Measurements from ENCODE around the gene NTNG2. TPM values are rescaled to one million over a fixed set of nuclear protein-coding genes. Genes with fewer than 3 reads are reported as not detected.

Gene NTNG2
- total RNA-seq, 2 experiments from 2014 or later: 1.8 to 2.0 TPM

DNA sequence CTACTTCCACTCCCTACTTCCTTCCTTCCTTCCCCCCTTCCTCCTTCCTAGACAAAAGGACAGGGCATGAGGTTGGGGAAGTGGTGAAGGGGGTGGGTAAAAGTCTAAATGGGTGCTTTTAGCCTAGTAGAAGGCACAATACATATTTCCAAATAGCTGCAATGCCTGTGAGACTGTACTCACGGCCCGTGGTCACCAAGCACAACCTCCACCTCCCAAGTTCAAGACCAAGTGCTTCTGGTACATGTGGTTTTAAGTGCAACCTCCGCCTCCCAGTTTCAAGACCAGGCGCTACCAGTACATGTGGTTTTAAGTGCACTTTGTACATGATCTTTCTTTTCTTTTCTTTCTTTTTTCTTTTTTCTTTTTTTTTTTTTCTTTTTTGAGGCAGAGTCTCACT, 14.5 kb upstream of the NTNG2 start:
- no peaks in the 10 kb centered on the region for H3K36me3 Mint-ChIP-seq (ENCODE audit: low read depth)
- ATAC-seq (no peak), DNase-seq (peak; percentile 38)
- no peaks in the 10 kb centered on the region for H3K9me3 Mint-ChIP-seq (ENCODE audit: low read depth)
- intact Hi-C loops (cut with DNase I, micrococcal nuclease): no loop called here
- POLR2A ChIA-PET: interaction anchor here (0.6 kb wide), 1 partner anchor 126 kb away, joined by 7 read pairs; no protein-coding TSS in a partner anchor
- H3K4me1 Mint-ChIP-seq: peaks cover 6% of the 10 kb centered on the region
- CTCF ChIA-PET: interaction anchor here (0.6 kb wide), 1 partner anchor 208 kb away, joined by 4 read pairs; the partner anchor contains the start of gene SETX
- no peak overlapping the region for H3K27ac Mint-ChIP-seq
- H3K27me3 Mint-ChIP-seq: peaks cover 54% of the 10 kb centered on the region
- H3K4me3 Mint-ChIP-seq: no peak overlapping the region

DNA sequence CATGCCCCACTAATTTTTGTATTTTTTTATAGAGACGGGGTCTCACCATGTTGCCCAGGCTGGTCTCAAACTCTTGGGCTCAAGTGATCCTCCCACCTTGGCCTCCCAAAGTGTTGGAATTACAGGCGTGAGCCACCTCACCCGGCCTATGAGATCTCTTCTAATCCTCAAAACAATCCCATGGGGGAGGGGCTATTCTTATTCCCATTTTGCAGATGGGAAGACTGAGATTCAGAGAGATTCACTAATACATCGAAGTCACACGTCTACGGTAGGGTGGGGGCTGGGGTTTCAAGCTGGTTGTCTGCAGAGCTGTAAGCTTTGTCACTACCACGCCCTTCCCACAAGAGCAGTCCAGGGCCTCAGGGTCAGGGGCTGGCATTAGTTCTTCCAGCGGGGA, 14.0 kb upstream of the NTNG2 start:
- Mint-ChIP-seq H3K4me3 (no peak overlapping the region), H3K9me3 (ENCODE audit: low read depth) (no peaks in the 10 kb centered on the region), H3K36me3 (ENCODE audit: low read depth) (no peaks in the 10 kb centered on the region), H3K27ac (no peak overlapping the region), H3K27me3 (peaks cover 55% of the 10 kb centered on the region), H3K4me1 (peaks cover 6% of the 10 kb centered on the region)
- DNase-seq (no peak), ATAC-seq (no peak)
- ChIA-PET CTCF (interaction anchor here (0.6 to 0.9 kb wide), 2 partner anchors 21 to 207 kb away, joined by 3 to 4 read pairs; partner anchors contain the start of gene SETX), POLR2A (no interaction called here)
- intact Hi-C loops (cut with DNase I, micrococcal nuclease): no loop called here

DNA sequence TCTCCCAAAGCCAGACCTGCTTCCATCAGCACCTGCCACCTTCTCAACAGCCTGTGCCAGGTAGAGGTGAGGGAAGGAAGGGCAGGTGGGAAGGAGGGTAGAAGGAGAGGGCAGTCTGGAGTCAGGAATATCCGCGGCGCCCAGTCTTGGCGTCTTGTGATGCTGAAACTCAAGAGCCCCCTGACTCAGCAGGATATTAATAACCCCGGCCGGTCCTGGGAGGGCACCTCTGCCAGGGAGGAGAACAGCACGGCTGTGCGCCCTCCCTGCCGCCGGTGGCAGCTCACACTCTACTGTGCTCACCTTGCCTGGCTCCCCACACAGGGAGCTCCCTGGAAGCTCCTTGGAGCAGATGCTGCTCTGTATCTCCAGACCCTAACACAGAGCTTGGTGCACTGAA, 11.6 kb upstream of the NTNG2 start:
- Mint-ChIP-seq H3K9me3 (ENCODE audit: low read depth) (no peaks in the 10 kb centered on the region), H3K27ac (no peak overlapping the region), H3K27me3 (peaks cover 51% of the 10 kb centered on the region), H3K36me3 (ENCODE audit: low read depth) (no peaks in the 10 kb centered on the region), H3K4me3 (no peak overlapping the region), H3K4me1 (peaks cover under 1% of the 10 kb centered on the region)
- intact Hi-C loops (cut with DNase I, micrococcal nuclease): no loop called here
- CTCF ChIA-PET: no interaction called here
- no peak for DNase-seq
- no peak for ATAC-seq
- POLR2A ChIA-PET: no interaction called here

DNA sequence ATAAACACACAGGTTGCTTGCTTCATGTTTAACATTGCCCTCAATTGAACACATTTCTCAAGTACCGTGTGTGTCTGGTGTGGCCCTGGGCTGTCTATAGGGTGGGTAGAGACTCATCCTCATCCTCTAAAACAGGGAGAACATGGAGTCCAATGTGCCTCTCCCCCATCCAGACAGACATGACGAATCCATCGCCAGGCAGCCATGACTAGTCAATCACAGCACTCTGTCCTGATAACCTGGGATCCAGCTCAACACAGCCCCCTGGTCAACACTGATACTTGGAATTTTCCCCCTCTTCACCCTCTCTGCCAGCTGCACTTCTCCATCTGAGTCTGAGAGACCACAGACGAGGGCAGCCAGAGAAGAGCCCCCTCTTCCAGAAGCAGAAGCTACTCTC, 10.7 kb upstream of the NTNG2 start:
- H3K27ac Mint-ChIP-seq: no peak overlapping the region
- POLR2A ChIA-PET: interaction anchor here (0.6 kb wide), 1 partner anchor 122 kb away, joined by 7 read pairs; no protein-coding TSS in a partner anchor
- intact Hi-C loops (cut with DNase I, micrococcal nuclease): no loop called here

GRCh38 chr9:132152231-132152630, 9.6 kb upstream of the NTNG2 start:
- Mint-ChIP-seq H3K36me3 (ENCODE audit: low read depth) (no peaks in the 10 kb centered on the region), H3K4me1 (no peaks in the 10 kb centered on the region), H3K27me3 (peaks cover 37% of the 10 kb centered on the region), H3K9me3 (ENCODE audit: low read depth) (no peaks in the 10 kb centered on the region), H3K4me3 (no peak overlapping the region), H3K27ac (no peak overlapping the region)
- ATAC-seq (no peak), DNase-seq (no peak)
- intact Hi-C loops (cut with DNase I, micrococcal nuclease): no loop called here
- ChIA-PET POLR2A (no interaction called here), CTCF (interaction anchor here (0.6 to 1.3 kb wide), 2 partner anchors 83 to 116 kb away, joined by 3 to 4 read pairs; no protein-coding TSS in a partner anchor)

More for the DNA sequence above, 10.7 kb upstream of the NTNG2 start:
- Mint-ChIP-seq H3K27me3 (peaks cover 47% of the 10 kb centered on the region), H3K9me3 (ENCODE audit: low read depth) (no peaks in the 10 kb centered on the region), H3K4me3 (no peak overlapping the region), H3K4me1 (no peaks in the 10 kb centered on the region), H3K36me3 (ENCODE audit: low read depth) (no peaks in the 10 kb centered on the region)
- no peak for ATAC-seq
- DNase-seq: no peak
- CTCF ChIA-PET: no interaction called here

- no peak for ATAC-seq
- ChIA-PET POLR2A (no interaction called here), CTCF (interaction anchor here (0.6 kb wide), 1 partner anchor 15 kb away, joined by 3 read pairs; no protein-coding TSS in a partner anchor)
- DNase-seq: no peak
- intact Hi-C loops (cut with DNase I, micrococcal nuclease): no loop called here
- no peaks in the 10 kb centered on the region for H3K36me3 Mint-ChIP-seq (ENCODE audit: low read depth)
- H3K9me3 Mint-ChIP-seq (ENCODE audit: low read depth): no peaks in the 10 kb centered on the region
- H3K27me3 Mint-ChIP-seq: peaks cover 27% of the 10 kb centered on the region
- no peaks in the 10 kb centered on the region for H3K4me1 Mint-ChIP-seq
- H3K27ac Mint-ChIP-seq: no peak overlapping the region
- no peak overlapping the region for H3K4me3 Mint-ChIP-seq
Measured at GRCh38 chr9:132154863-132155567, 6.8 kb upstream of the NTNG2 start.

- ChIA-PET POLR2A (no interaction called here), CTCF (interaction anchor here (0.6 kb wide), 1 partner anchor 14 kb away, joined by 3 read pairs; no protein-coding TSS in a partner anchor)
- Mint-ChIP-seq H3K27ac (no peak overlapping the region), H3K9me3 (ENCODE audit: low read depth) (no peaks in the 10 kb centered on the region), H3K36me3 (ENCODE audit: low read depth) (no peaks in the 10 kb centered on the region), H3K4me1 (no peaks in the 10 kb centered on the region), H3K27me3 (peaks cover 28% of the 10 kb centered on the region), H3K4me3 (no peak overlapping the region)
- DNase-seq (no peak), ATAC-seq (no peak)
- intact Hi-C loops (cut with DNase I, micrococcal nuclease): no loop called here
Measured at GRCh38 chr9:132155568-132155895, 6.3 kb upstream of the NTNG2 start.

- Mint-ChIP-seq H3K27me3 (peaks cover 27% of the 10 kb centered on the region), H3K9me3 (ENCODE audit: low read depth) (no peaks in the 10 kb centered on the region), H3K4me1 (no peaks in the 10 kb centered on the region), H3K4me3 (no peak overlapping the region), H3K27ac (no peak overlapping the region), H3K36me3 (ENCODE audit: low read depth) (no peaks in the 10 kb centered on the region)
- DNase-seq (no peak), ATAC-seq (no peak)
- CTCF ChIA-PET: interaction anchor here (0.7 to 1.3 kb wide), 2 partner anchors 14 to 15 kb away, joined by 3 read pairs; no protein-coding TSS in a partner anchor
- intact Hi-C loops (cut with DNase I, micrococcal nuclease): no loop called here
- POLR2A ChIA-PET: no interaction called here
Measured at GRCh38 chr9:132156262-132156661, 5.6 kb upstream of the NTNG2 start.

- Mint-ChIP-seq H3K4me1 (peaks cover 4% of the 10 kb centered on the region), H3K4me3 (no peak overlapping the region), H3K9me3 (ENCODE audit: low read depth) (no peaks in the 10 kb centered on the region), H3K27ac (no peak overlapping the region), H3K36me3 (ENCODE audit: low read depth) (no peaks in the 10 kb centered on the region), H3K27me3 (peaks cover 30% of the 10 kb centered on the region)
- no peak for ATAC-seq
- intact Hi-C loops (cut with DNase I, micrococcal nuclease): no loop called here
- ChIA-PET CTCF (interaction anchor here (0.6 to 1.3 kb wide), 2 partner anchors 13 to 133 kb away, joined by 3 read pairs; no protein-coding TSS in a partner anchor), POLR2A (no interaction called here)
- DNase-seq: no peak
Measured at GRCh38 chr9:132157347-132158116, 4.3 kb upstream of the NTNG2 start.

GRCh38 chr9:132160802-132161742, 786 bp upstream of the NTNG2 start:
- peaks cover 4% of the 10 kb centered on the region for H3K4me1 Mint-ChIP-seq
- ChIA-PET CTCF (no interaction called here), POLR2A (no interaction called here)
- DNase-seq: peak; percentile 70
- peak; percentile 67 for ATAC-seq
- H3K4me3 Mint-ChIP-seq: peak overlapping the region; percentile 78
- no peak overlapping the region for H3K27ac Mint-ChIP-seq
- no peaks in the 10 kb centered on the region for H3K9me3 Mint-ChIP-seq (ENCODE audit: low read depth)
- H3K27me3 Mint-ChIP-seq: peaks cover 33% of the 10 kb centered on the region
- intact Hi-C loops (cut with DNase I, micrococcal nuclease): loop anchor here (2.0 to 5.0 kb wide), 2 partner anchors 79 to 80 kb away; no protein-coding TSS in a partner anchor
- H3K36me3 Mint-ChIP-seq (ENCODE audit: low read depth): no peaks in the 10 kb centered on the region
